ENCODE results near the gene RAPGEF2.

DNA sequence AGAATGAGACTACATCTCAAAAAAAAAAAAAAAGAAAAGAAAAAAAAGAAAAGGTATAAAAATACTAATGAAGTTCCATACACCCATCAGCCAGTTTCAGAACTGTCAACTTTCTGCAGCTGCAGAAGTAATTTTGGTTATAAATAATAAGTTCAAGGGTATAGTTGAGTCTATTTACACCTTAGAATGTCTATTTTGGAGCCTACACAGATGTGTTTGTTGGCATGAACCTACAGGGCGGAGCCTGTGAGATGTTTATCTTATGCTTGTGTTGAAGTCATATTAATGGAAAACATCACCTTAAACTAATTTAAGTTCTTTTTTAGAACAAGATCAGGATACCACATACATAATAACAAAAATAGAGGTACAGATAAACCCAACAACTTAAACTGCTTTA, 85.8 kb downstream of the RAPGEF2 start:
- TF ChIP-seq ZSCAN30 (tag by site-specific recombination; IDR thresholded peaks at IDR 0.05) (no peak), ZFP37 (tag by site-specific recombination; IDR thresholded peaks at IDR 0.05) (no peak), ZNF114 (tag by site-specific recombination; IDR thresholded peaks at IDR 0.05) (no peak), MYNN (tag by site-specific recombination; IDR thresholded peaks at IDR 0.05; ENCODE audit: borderline replicate concordance) (no peak)
- TF ChIP-seq, protein P1, sequence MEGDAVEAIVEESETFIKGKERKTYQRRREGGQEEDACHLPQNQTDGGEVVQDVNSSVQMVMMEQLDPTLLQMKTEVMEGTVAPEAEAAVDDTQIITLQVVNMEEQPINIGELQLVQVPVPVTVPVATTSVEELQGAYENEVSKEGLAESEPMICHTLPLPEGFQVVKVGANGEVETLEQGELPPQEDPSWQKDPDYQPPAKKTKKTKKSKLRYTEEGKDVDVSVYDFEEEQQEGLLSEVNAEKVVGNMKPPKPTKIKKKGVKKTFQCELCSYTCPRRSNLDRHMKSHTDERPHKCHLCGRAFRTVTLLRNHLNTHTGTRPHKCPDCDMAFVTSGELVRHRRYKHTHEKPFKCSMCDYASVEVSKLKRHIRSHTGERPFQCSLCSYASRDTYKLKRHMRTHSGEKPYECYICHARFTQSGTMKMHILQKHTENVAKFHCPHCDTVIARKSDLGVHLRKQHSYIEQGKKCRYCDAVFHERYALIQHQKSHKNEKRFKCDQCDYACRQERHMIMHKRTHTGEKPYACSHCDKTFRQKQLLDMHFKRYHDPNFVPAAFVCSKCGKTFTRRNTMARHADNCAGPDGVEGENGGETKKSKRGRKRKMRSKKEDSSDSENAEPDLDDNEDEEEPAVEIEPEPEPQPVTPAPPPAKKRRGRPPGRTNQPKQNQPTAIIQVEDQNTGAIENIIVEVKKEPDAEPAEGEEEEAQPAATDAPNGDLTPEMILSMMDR (tag by site-specific recombination; IDR thresholded peaks at IDR 0.05), result no peak

Measured in HEK293 (cell line).